ENCODE results near the gene POP7. TPM values are rescaled to one million over a fixed set of nuclear protein-coding genes. Genes with fewer than 3 reads are reported as not detected.
A peak's percentile ranks its signal among the peaks of the same experiment; 100 is the strongest.
"Not testable (repeated sequence)": the region's sequence is repeated elsewhere in the genome, so short reads cannot be mapped to it uniquely, and the experiment has no call there.

Gene POP7
- total RNA-seq, 2 donors from 2014 or later = 17.1 to 20.8 TPM

- TF ChIP-seq, protein P1, sequence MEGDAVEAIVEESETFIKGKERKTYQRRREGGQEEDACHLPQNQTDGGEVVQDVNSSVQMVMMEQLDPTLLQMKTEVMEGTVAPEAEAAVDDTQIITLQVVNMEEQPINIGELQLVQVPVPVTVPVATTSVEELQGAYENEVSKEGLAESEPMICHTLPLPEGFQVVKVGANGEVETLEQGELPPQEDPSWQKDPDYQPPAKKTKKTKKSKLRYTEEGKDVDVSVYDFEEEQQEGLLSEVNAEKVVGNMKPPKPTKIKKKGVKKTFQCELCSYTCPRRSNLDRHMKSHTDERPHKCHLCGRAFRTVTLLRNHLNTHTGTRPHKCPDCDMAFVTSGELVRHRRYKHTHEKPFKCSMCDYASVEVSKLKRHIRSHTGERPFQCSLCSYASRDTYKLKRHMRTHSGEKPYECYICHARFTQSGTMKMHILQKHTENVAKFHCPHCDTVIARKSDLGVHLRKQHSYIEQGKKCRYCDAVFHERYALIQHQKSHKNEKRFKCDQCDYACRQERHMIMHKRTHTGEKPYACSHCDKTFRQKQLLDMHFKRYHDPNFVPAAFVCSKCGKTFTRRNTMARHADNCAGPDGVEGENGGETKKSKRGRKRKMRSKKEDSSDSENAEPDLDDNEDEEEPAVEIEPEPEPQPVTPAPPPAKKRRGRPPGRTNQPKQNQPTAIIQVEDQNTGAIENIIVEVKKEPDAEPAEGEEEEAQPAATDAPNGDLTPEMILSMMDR (IDR thresholded peaks at IDR 0.05) = no peak
- TF ChIP-seq POLR2A (IDR thresholded peaks at IDR 0.05) = no peak
- no peaks in the 10 kb centered on the region for H3K36me3 ChIP-seq (replicated peaks in 1 of 2; ENCODE audit: insufficient read depth in 1 of 2, low read depth in 2 of 2)
- intact Hi-C loops (cut with DNase I) = no loop called here
- H3K4me1 ChIP-seq = peaks cover 58% of the 10 kb centered on the region
- ATAC-seq = no peak
- no peaks in the 10 kb centered on the region for H3K27me3 ChIP-seq
- H3K4me3 ChIP-seq = no peak overlapping the region
- peak overlapping the region; percentile 77 to 92 (median 82) for H3K27ac ChIP-seq
- H3K9me3 ChIP-seq = no peaks in the 10 kb centered on the region
- 46 to 49% methylated on average over 10 to 16 of the region's 16 CpGs for WGBS, 2 donors
- peak; percentile 31 to 47 (median 35) for DNase-seq
Observed at GRCh38 chr7:100723732-100724275, 17.9 kb downstream of the POP7 start.

GRCh38 chr7:100724364-100724763 is 18.4 kb downstream of the POP7 start:
- intact Hi-C loops (cut with DNase I); H3K36me3 ChIP-seq (replicated peaks in 1 of 2; ENCODE audit: insufficient read depth in 1 of 2, low read depth in 2 of 2); H3K27me3 ChIP-seq; ATAC-seq; H3K4me3 ChIP-seq; DNase-seq; H3K9me3 ChIP-seq: not testable (repeated sequence)
- Histone ChIP-seq H3K27ac (peak overlapping the region; percentile 77 to 92 (median 82)), H3K4me1 (peaks cover 58% of the 10 kb centered on the region)
- WGBS, 2 donors = 89 to 96% methylated on average over 2 of the region's 2 CpGs

GRCh38 chr7:100726996-100727761 is 21.3 kb downstream of the POP7 start:
- TF ChIP-seq POLR2A (IDR thresholded peaks at IDR 0.05) = no peak
- TF ChIP-seq, protein P1 (IDR thresholded peaks at IDR 0.05) = no peak
- H3K27me3 ChIP-seq = no peaks in the 10 kb centered on the region
- H3K27ac ChIP-seq = no peak overlapping the region
- intact Hi-C loops (cut with DNase I) = no loop called here
- no peak for ATAC-seq
- 68 to 70% methylated on average over 12 of the region's 12 CpGs for WGBS, 2 donors
- no peaks in the 10 kb centered on the region for H3K36me3 ChIP-seq (replicated peaks in 1 of 2; ENCODE audit: insufficient read depth in 1 of 2, low read depth in 2 of 2)
- H3K4me3 ChIP-seq = no peak overlapping the region
- DNase-seq = no peak
- H3K4me1 ChIP-seq = peaks cover 37% of the 10 kb centered on the region
- H3K9me3 ChIP-seq = no peaks in the 10 kb centered on the region

GRCh38 chr7:100728196-100728595 is 22.3 kb downstream of the POP7 start:
- DNase-seq (no peak), ATAC-seq (no peak)
- intact Hi-C loops (cut with DNase I) = no loop called here
- 81 to 87% methylated on average over 8 of the region's 8 CpGs for WGBS, 2 donors
- H3K36me3 ChIP-seq (replicated peaks in 1 of 2; ENCODE audit: insufficient read depth in 1 of 2, low read depth in 2 of 2) = no peaks in the 10 kb centered on the region
- no peak overlapping the region for H3K27ac ChIP-seq
- H3K27me3 ChIP-seq = no peaks in the 10 kb centered on the region
- H3K9me3 ChIP-seq = no peaks in the 10 kb centered on the region
- peaks cover 27% of the 10 kb centered on the region for H3K4me1 ChIP-seq
- H3K4me3 ChIP-seq = no peak overlapping the region
- TF ChIP-seq POLR2A (IDR thresholded peaks at IDR 0.05) = no peak
- TF ChIP-seq, protein P1 (IDR thresholded peaks at IDR 0.05) = no peak

DNA sequence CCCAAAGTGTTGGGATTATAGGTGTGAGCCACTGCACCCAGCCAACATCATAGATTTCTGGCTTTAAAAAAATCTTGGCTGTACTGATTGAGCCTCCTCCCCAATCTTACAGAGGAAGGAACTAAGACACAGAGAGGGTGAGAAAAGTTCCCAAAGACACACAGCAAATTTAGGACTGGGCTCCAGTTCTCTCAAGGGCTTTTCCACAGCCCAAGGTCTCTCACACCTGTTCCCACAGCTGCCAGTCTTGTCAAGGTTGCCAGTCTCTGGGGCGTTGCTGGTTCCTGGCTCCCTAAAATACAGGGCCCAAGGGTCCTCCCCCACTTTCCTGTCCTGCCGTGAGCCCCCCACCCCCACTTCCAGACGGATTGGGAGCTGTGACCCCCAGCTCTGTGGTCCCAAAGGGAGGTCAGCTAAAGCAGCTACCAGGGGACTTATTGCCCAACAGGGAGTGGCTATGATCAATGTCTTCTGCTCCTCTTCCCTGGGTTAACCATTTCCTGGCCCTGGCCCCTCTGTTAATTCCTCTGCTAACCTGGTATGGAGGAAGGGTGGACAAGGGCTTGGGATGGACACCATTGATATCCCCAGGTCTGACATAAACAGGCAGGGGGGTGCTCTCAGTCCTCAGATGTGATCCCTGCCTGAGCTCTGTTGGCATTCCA is 24.3 kb downstream of the POP7 start:
- no peak for TF ChIP-seq POLR2A (IDR thresholded peaks at IDR 0.05)
- TF ChIP-seq, protein P1 (IDR thresholded peaks at IDR 0.05) = no peak
- H3K36me3 ChIP-seq (replicated peaks in 1 of 2; ENCODE audit: insufficient read depth in 1 of 2, low read depth in 2 of 2) = no peaks in the 10 kb centered on the region
- H3K27ac ChIP-seq = no peak overlapping the region
- ATAC-seq (no peak), DNase-seq (no peak)
- WGBS, 2 donors = 27% methylated on average over 3 of the region's 3 CpGs; no CpG with 5 or more reads in 1 of the 2 donors
- peaks cover 6% of the 10 kb centered on the region for H3K4me1 ChIP-seq
- intact Hi-C loops (cut with DNase I) = no loop called here
- no peak overlapping the region for H3K4me3 ChIP-seq
- no peaks in the 10 kb centered on the region for H3K9me3 ChIP-seq
- no peaks in the 10 kb centered on the region for H3K27me3 ChIP-seq
